ENCODE measurements around the gene TSFM.

DNA sequence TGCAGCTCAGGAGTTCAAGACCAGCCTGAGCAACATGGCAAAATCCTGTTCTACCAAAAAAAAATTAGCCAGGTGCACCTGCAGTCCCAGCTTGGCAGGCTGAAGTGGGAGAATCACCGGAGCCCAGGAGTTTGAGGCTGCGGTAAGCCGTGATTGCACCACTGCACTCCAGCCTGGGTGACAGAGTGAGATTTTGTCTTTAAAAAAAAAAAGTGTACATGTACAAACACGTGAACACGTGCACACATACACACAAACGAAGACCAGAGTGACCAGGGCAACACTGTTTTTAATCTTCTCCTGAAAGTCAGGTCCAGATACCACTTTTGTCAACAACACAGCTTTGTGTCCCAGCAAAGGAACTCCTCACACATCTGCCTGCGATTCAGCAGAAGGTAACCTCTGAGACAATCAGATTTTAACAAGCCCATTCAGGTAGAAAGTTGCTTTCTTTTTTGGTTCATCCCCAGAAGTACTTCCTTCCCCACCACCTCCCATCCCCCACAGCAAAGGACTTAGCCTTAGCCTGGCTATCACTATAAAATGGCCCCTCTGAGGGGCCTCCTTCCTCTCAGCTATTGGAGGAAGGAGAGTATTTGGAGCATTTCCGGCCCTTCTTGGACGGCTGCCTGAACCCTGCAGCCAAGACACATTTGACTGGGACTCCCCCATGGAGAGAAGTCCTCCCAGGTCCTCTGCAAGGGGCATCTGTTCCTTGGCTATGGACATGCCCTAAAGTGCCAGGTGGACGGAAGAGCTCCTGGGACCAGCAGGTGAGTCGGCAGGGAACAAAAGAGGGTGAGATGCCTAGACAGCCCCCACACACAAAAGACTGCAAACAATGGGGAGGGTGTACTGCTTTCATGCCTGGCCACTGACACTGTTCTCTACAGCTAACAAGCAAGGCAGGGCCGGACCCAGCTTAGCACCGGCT is 54.1 kb downstream of the TSFM start:
- TF ChIP-seq, protein P1, sequence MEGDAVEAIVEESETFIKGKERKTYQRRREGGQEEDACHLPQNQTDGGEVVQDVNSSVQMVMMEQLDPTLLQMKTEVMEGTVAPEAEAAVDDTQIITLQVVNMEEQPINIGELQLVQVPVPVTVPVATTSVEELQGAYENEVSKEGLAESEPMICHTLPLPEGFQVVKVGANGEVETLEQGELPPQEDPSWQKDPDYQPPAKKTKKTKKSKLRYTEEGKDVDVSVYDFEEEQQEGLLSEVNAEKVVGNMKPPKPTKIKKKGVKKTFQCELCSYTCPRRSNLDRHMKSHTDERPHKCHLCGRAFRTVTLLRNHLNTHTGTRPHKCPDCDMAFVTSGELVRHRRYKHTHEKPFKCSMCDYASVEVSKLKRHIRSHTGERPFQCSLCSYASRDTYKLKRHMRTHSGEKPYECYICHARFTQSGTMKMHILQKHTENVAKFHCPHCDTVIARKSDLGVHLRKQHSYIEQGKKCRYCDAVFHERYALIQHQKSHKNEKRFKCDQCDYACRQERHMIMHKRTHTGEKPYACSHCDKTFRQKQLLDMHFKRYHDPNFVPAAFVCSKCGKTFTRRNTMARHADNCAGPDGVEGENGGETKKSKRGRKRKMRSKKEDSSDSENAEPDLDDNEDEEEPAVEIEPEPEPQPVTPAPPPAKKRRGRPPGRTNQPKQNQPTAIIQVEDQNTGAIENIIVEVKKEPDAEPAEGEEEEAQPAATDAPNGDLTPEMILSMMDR (IDR thresholded peaks at IDR 0.05) = no peak
- no peak for TF ChIP-seq POLR2A (IDR thresholded peaks at IDR 0.05)
